Panc1 (cell line): ENCODE results near the gene ADARB2. TPM values are rescaled to one million over a fixed set of nuclear protein-coding genes. Genes with fewer than 3 reads are reported as not detected.
"Not testable (repeated sequence)": the region's sequence is repeated elsewhere in the genome, so short reads cannot be mapped to it uniquely, and the experiment has no call there.

Experiments used
- ATAC-seq: fragments of 200-7000 bp; cut with Tn5 transposase; 2 replicates; pipeline ENCODE4 v1.9.1; 2020; ENCODE audit warnings: mild to moderate bottlenecking, moderate library complexity
- BruUV-seq: library from RNA; stranded (reverse); fragments of 400-500 nt; replicated peaks from 2 replicates; lab custom pipeline; 2021; lab: Mats Ljungman, UMichigan
- CTCF ChIA-PET: fragments of 300-600 bp; sonication (Branson Sonifier 250); formaldehyde crosslinking; loops from one replicate; lab custom pipeline; 2022; ENCODE audit warnings: antibody characterized with exemption; lab: Charles Lee
- POLR2A ChIA-PET: fragments of 300-600 bp; sonication (Branson Sonifier 250); formaldehyde crosslinking; loops from one replicate; lab custom pipeline; 2022; ENCODE audit warnings: antibody characterized with exemption; lab: Charles Lee
- DNase-seq: peaks from one replicate; pipeline ENCODE4 v3.0.0-alpha.2; 2010; ENCODE audit warnings: low read depth, low spot score
- H3K27ac ChIP-seq: 2 replicates; pipeline ENCODE4 v1.5.1; 2011; ENCODE audit warnings: mild to moderate bottlenecking, low read length, inconsistent platforms
- H3K27me3 ChIP-seq: fragments of 200-500 bp; sonication (Bioruptor generic); 2 replicates; pipeline ENCODE4 v1.6.0; 2014; ENCODE audit warnings: low read length, inconsistent platforms; ENCODE audit not compliant: control insufficient read depth, insufficient read depth
- H3K36me3 ChIP-seq: fragments of 200-500 bp; sonication (Bioruptor generic); 2 replicates; pipeline ENCODE4 v1.5.1; 2014; ENCODE audit warnings: inconsistent platforms, mild to moderate bottlenecking, low read length, moderate library complexity; ENCODE audit not compliant: control insufficient read depth, insufficient read depth
- H3K4me1 ChIP-seq: 2 replicates; pipeline ENCODE4 v1.5.1; 2011; ENCODE audit warnings: inconsistent platforms, mild to moderate bottlenecking, low read length, moderate library complexity; ENCODE audit not compliant: control insufficient read depth, insufficient read depth
- H3K4me3 ChIP-seq, 2 experiments: 2 replicates each; pipeline ENCODE4 v1.5.1; 2011 to 2012; ENCODE audit warnings: low read depth in 2 of 2, low read length in 2 of 2, mild to moderate bottlenecking in 2 of 2, inconsistent platforms in 1 of 2, moderate library complexity in 1 of 2
- H3K9me3 ChIP-seq: fragments of 200-500 bp; sonication (Bioruptor generic); 2 replicates; pipeline ENCODE4 v1.5.1; 2014; ENCODE audit warnings: low read depth, mild to moderate bottlenecking, inconsistent platforms, low read length, moderate library complexity; ENCODE audit not compliant: control insufficient read depth, insufficient read depth
- POLR2AphosphoS5 ChIP-seq: IDR thresholded peaks from 2 replicates; pipeline ENCODE4 v1.6.1; 2012; ENCODE audit warnings: mild to moderate bottlenecking, low read depth, low read length, moderate library complexity
- REST ChIP-seq, 2 experiments: IDR thresholded peaks; 2 replicates each; pipeline ENCODE4 v1.6.1; 2011 to 2012; ENCODE audit warnings: low read depth in 2 of 2, control low read depth in 1 of 2, low read length in 1 of 2, mild to moderate bottlenecking in 1 of 2, moderate library complexity in 1 of 2; ENCODE audit not compliant: insufficient read depth in 1 of 2
- SIN3A ChIP-seq: IDR thresholded peaks from 2 replicates; pipeline ENCODE4 v1.6.1; 2012; ENCODE audit warnings: low read depth, mild to moderate bottlenecking, low read length, moderate library complexity, borderline replicate concordance; ENCODE audit not compliant: insufficient read depth
- TCF7L2 ChIP-seq: IDR thresholded peaks from 2 replicates; pipeline ENCODE4 v1.6.1; 2011; ENCODE audit warnings: mild to moderate bottlenecking, low read depth, low read length, inconsistent platforms
- in situ Hi-C: cut with HindIII; loops from 2 replicates; pipeline ENCODE4 v1.10.0; 2016; ENCODE audit warnings: low sequenced_read_pairs, low pct_unique_long_range_greater_than_20kb
- intact Hi-C: fragments of 100-400 bp; cut with micrococcal nuclease; formaldehyde crosslinking; loops from one replicate; pipeline ENCODE4 v1.10.0; 2022; ENCODE audit not compliant: unreplicated experiment
- total RNA-seq: library from RNA; stranded (reverse); gene quantifications from one replicate; pipeline ENCODE4 v1.2.1, GENCODE V29; 2021; ENCODE audit not compliant: unreplicated experiment
- TF ChIP-seq, protein P1 (sequence below): fragments of 450-650 bp; IDR thresholded peaks from 2 replicates; pipeline ENCODE4 v1.5.1; 2017; ENCODE audit warnings: mild to moderate bottlenecking

Gene ADARB2
- total RNA-seq, 1 experiment from 2014 or later: 0.31 TPM

DNA sequence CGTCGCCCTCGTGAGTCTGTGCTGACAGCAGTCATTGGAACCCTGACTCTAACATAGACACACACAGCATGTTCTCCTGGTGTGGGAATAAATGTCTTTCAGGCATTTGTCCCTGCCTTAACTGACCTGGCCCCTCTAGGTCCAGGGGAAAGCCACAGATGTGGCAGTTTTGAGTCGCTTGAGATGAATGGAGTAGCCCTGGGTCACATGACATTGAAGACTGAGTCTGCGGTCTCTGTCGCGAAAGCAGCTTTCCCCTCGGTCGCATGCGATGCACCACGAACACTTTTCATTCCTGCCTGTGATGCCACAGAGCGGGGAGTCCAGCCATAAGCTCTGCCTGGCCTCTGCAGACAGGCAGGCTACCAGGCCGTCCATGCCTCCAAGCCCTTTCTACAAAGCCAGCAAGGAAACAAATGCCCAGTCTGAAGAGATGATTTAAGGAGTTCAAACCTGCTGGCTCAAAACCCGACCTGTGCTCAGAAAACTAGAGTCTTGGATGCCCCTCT is 508.8 kb downstream of the ADARB2 start:
- in situ Hi-C loops (no loop called here), intact Hi-C loops (no loop called here)
- ChIA-PET POLR2A (no interaction called here), CTCF (no interaction called here)
- no peak for DNase-seq
- no peak for ATAC-seq
- Histone ChIP-seq H3K4me3 (no peak overlapping the region), H3K27ac (no peak overlapping the region), H3K4me1 (no peaks in the 10 kb centered on the region), H3K36me3 (no peaks in the 10 kb centered on the region), H3K9me3 (no peaks in the 10 kb centered on the region), H3K27me3 (peaks cover 4% of the 10 kb centered on the region)
- no TSS peak for BruUV-seq
- TF ChIP-seq SIN3A: no peak
- TF ChIP-seq REST (IDR thresholded peaks at IDR 0.05; ENCODE audit: insufficient read depth in 1 of 2, low read depth in 2 of 2, low read length in 1 of 2): no peak
- no peak for TF ChIP-seq TCF7L2
- TF ChIP-seq, protein P1, sequence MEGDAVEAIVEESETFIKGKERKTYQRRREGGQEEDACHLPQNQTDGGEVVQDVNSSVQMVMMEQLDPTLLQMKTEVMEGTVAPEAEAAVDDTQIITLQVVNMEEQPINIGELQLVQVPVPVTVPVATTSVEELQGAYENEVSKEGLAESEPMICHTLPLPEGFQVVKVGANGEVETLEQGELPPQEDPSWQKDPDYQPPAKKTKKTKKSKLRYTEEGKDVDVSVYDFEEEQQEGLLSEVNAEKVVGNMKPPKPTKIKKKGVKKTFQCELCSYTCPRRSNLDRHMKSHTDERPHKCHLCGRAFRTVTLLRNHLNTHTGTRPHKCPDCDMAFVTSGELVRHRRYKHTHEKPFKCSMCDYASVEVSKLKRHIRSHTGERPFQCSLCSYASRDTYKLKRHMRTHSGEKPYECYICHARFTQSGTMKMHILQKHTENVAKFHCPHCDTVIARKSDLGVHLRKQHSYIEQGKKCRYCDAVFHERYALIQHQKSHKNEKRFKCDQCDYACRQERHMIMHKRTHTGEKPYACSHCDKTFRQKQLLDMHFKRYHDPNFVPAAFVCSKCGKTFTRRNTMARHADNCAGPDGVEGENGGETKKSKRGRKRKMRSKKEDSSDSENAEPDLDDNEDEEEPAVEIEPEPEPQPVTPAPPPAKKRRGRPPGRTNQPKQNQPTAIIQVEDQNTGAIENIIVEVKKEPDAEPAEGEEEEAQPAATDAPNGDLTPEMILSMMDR: no peak
- TF ChIP-seq POLR2AphosphoS5: no peak

- intact Hi-C loops: no loop called here
- BruUV-seq: no TSS peak
- no peak for DNase-seq
- Histone ChIP-seq H3K36me3 (no peaks in the 10 kb centered on the region), H3K4me1 (no peaks in the 10 kb centered on the region), H3K4me3 (no peak overlapping the region), H3K27me3 (peaks cover 4% of the 10 kb centered on the region), H3K27ac (no peak overlapping the region), H3K9me3 (no peaks in the 10 kb centered on the region)
- no peak for TF ChIP-seq TCF7L2
- no peak for TF ChIP-seq REST (IDR thresholded peaks at IDR 0.05; ENCODE audit: insufficient read depth in 1 of 2, low read depth in 2 of 2, low read length in 1 of 2)
- no peak for TF ChIP-seq POLR2AphosphoS5
- TF ChIP-seq, protein P1: no peak
- TF ChIP-seq SIN3A: no peak
- CTCF ChIA-PET: no interaction called here
- no peak for ATAC-seq
- in situ Hi-C loops: no loop called here
- POLR2A ChIA-PET: no interaction called here
Measured at GRCh38 chr10:1227510-1228402, 509.6 kb downstream of the ADARB2 start.

DNA sequence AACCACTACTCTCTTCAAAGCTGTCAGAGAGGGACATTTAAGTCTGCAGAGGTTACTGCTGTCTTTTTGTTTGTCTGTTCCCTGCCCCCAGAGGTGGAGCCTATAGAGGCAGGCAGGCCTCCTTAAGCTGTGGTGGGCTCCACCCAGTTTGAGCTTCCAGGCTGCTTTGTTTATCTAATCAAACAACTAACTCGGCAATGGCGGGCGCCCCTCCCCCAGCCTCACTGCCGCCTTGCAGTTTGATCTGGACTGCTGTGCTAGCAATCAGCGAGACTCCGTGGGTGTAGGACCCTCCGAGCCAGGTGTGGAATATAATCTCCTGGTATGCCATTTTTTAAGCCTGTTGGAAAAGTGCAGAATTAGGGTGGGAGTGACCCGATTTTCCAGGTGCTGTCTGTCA is 510.4 kb downstream of the ADARB2 start:
- intact Hi-C loops, H3K4me1 ChIP-seq, CTCF ChIA-PET, H3K4me3 ChIP-seq, H3K36me3 ChIP-seq, H3K27ac ChIP-seq, H3K9me3 ChIP-seq, H3K27me3 ChIP-seq, DNase-seq, in situ Hi-C loops, BruUV-seq, ATAC-seq, POLR2A ChIA-PET: not testable (repeated sequence)
